H9 (cell line): ENCODE data around the gene DMD. TPM values are rescaled to one million over a fixed set of nuclear protein-coding genes. Genes with fewer than 3 reads are reported as not detected.

ENCODE experiments used
- DNase-seq: peaks from one replicate; pipeline ENCODE4 v3.0.0-alpha.2; 2017
- H2AFZ ChIP-seq: one replicate; pipeline ENCODE4 v1.6.1; 2013; ENCODE audit warnings: mild to moderate bottlenecking, low read length, control low read depth, moderate library complexity
- H2AK5ac ChIP-seq: 2 replicates; pipeline ENCODE4 v1.6.1; 2013; ENCODE audit warnings: low read length, control low read depth, mixed read lengths; ENCODE audit not compliant: insufficient read length
- H2BK120ac ChIP-seq: one replicate; pipeline ENCODE4 v1.6.1; 2013; ENCODE audit warnings: low read depth, mild to moderate bottlenecking, low read length, control low read depth, inconsistent platforms; ENCODE audit not compliant: poor library complexity, severe bottlenecking
- H2BK12ac ChIP-seq: 2 replicates; pipeline ENCODE4 v1.6.1; 2013; ENCODE audit warnings: low read length, control low read depth, mixed read lengths, low read depth; ENCODE audit not compliant: insufficient read length
- H2BK15ac ChIP-seq: 2 replicates; pipeline ENCODE4 v1.6.1; 2013; ENCODE audit warnings: low read depth, low read length, control low read depth
- H2BK20ac ChIP-seq: one replicate; pipeline ENCODE4 v1.6.1; 2013; ENCODE audit warnings: low read depth, mild to moderate bottlenecking, low read length, control low read depth, inconsistent platforms; ENCODE audit not compliant: poor library complexity, severe bottlenecking
- H2BK5ac ChIP-seq: 2 replicates; pipeline ENCODE4 v1.6.1; 2013; ENCODE audit warnings: low read length, control low read depth, mixed read lengths; ENCODE audit not compliant: insufficient read length
- H3K14ac ChIP-seq: 2 replicates; pipeline ENCODE4 v1.6.1; 2013; ENCODE audit warnings: low read length, control low read depth; ENCODE audit not compliant: insufficient read depth
- H3K18ac ChIP-seq: 2 replicates; pipeline ENCODE4 v1.6.1; 2013; ENCODE audit warnings: low read depth, mild to moderate bottlenecking, mixed read lengths, low read length, control low read depth; ENCODE audit not compliant: insufficient read length
- H3K23ac ChIP-seq: 2 replicates; pipeline ENCODE4 v1.6.1; 2013; ENCODE audit warnings: low read length, control low read depth, mixed read lengths, low read depth; ENCODE audit not compliant: insufficient read length
- H3K23me2 ChIP-seq: 2 replicates; pipeline ENCODE4 v1.6.1; 2013; ENCODE audit warnings: low read depth, mild to moderate bottlenecking, mixed read lengths, low read length, control low read depth; ENCODE audit not compliant: insufficient read length, poor library complexity, severe bottlenecking
- H3K27ac ChIP-seq: 2 replicates; pipeline ENCODE4 v1.5.1; 2013; ENCODE audit warnings: low read length, control low read depth, mixed read lengths, low read depth; ENCODE audit not compliant: insufficient read length
- H3K27me3 ChIP-seq: 2 replicates; pipeline ENCODE4 v1.6.1; 2013; ENCODE audit warnings: low read length, control low read depth, inconsistent platforms; ENCODE audit not compliant: insufficient read depth
- H3K4ac ChIP-seq: 2 replicates; pipeline ENCODE4 v1.6.1; 2013; ENCODE audit warnings: low read depth, mild to moderate bottlenecking, control low read depth, inconsistent platforms, low read length, moderate library complexity
- H3K4me1 ChIP-seq: 2 replicates; pipeline ENCODE4 v1.6.1; 2013; ENCODE audit warnings: low read length, control low read depth, inconsistent platforms; ENCODE audit not compliant: insufficient read depth
- H3K4me2 ChIP-seq: 2 replicates; pipeline ENCODE4 v1.6.1; 2013; ENCODE audit warnings: low read length, control low read depth, mixed read lengths; ENCODE audit not compliant: insufficient read length, insufficient read depth
- H3K56ac ChIP-seq: 2 replicates; pipeline ENCODE4 v1.6.1; 2013; ENCODE audit warnings: low read depth, mild to moderate bottlenecking, mixed read lengths, low read length, control low read depth; ENCODE audit not compliant: insufficient read length
- H3K79me1 ChIP-seq: 2 replicates; pipeline ENCODE4 v1.6.1; 2013; ENCODE audit warnings: low read depth, mild to moderate bottlenecking, moderate library complexity, low read length, control low read depth, inconsistent platforms; ENCODE audit not compliant: insufficient read depth, poor library complexity, severe bottlenecking
- H3K79me2 ChIP-seq: 2 replicates; pipeline ENCODE4 v1.6.1; 2013; ENCODE audit warnings: low read length, control low read depth, inconsistent platforms; ENCODE audit not compliant: insufficient read depth
- H3K9ac ChIP-seq: 2 replicates; pipeline ENCODE4 v1.6.1; 2013; ENCODE audit warnings: low read length, control low read depth, mixed read lengths; ENCODE audit not compliant: insufficient read length; ENCODE audit errors: extremely low read depth
- H3K9me3 ChIP-seq: one replicate; pipeline ENCODE4 v1.6.1; 2013; ENCODE audit warnings: low read depth, low read length, inconsistent platforms; ENCODE audit not compliant: control insufficient read depth
- H3T11ph ChIP-seq: one replicate; pipeline ENCODE4 v1.6.1; 2013; ENCODE audit warnings: mild to moderate bottlenecking, low read length, control low read depth, inconsistent platforms
- H4K20me1 ChIP-seq: one replicate; pipeline ENCODE4 v1.6.1; 2013; ENCODE audit not compliant: control insufficient read depth, insufficient read length, insufficient read depth
- H4K5ac ChIP-seq: 2 replicates; pipeline ENCODE4 v1.6.1; 2013; ENCODE audit warnings: low read depth, mild to moderate bottlenecking, mixed read lengths, low read length, control low read depth; ENCODE audit not compliant: insufficient read length
- H4K8ac ChIP-seq: replicated peaks from 2 replicates; pipeline ENCODE4 v1.6.1; 2013; ENCODE audit warnings: low read length, control low read depth, mixed read lengths, low read depth; ENCODE audit not compliant: insufficient read length
- H4K91ac ChIP-seq: 2 replicates; pipeline ENCODE4 v1.6.1; 2013; ENCODE audit warnings: low read depth, mild to moderate bottlenecking, moderate library complexity, mixed read lengths, low read length, control low read depth; ENCODE audit not compliant: insufficient read length
- H3K27ac Mint-ChIP-seq, 3 experiments: 2 replicates in 2 of 3; 3 replicates in 1 of 3; pipeline ENCODE4 v1.8.0; 2020 to 2021; ENCODE audit warnings: mixed read lengths in 3 of 3, mild to moderate bottlenecking in 1 of 3, moderate library complexity in 1 of 3
- H3K27me3 Mint-ChIP-seq: 2 replicates; pipeline ENCODE4 v1.8.0; 2021; ENCODE audit warnings: low read depth, mild to moderate bottlenecking, moderate library complexity, mixed read lengths
- H3K36me3 Mint-ChIP-seq, 3 experiments: 2 replicates in 2 of 3; 3 replicates in 1 of 3; pipeline ENCODE4 v1.8.0; 2020 to 2021; ENCODE audit warnings: low read depth in 3 of 3, mixed read lengths in 3 of 3; ENCODE audit not compliant: insufficient read depth in 1 of 3
- H3K4me1 Mint-ChIP-seq, 2 experiments: 2 replicates each; pipeline ENCODE4 v1.8.0; 2020; ENCODE audit warnings: mixed read lengths in 2 of 2
- H3K4me3 Mint-ChIP-seq, 2 experiments: 2 replicates in 1 of 2; 3 replicates in 1 of 2; pipeline ENCODE4 v1.8.0; 2020 to 2021; ENCODE audit warnings: mild to moderate bottlenecking in 2 of 2, mixed read lengths in 2 of 2, moderate library complexity in 1 of 2
- H3K9me3 Mint-ChIP-seq, 2 experiments: 2 replicates in 1 of 2; 3 replicates in 1 of 2; pipeline ENCODE4 v1.8.0; 2020; ENCODE audit warnings: mild to moderate bottlenecking in 2 of 2, mixed read lengths in 2 of 2, moderate library complexity in 1 of 2
- WGBS: extraction: QIAGEN DNeasy Blood & Tissue Kit; methylation state at CpG from one replicate; pipeline ENCODE4 v1.1.7; 2013; ENCODE audit warnings: missing lambda C conversion rate, low lambda C conversion rate, mixed read lengths; ENCODE audit not compliant: insufficient read length; ENCODE audit errors: extremely low coverage; 5-methylcytosine and 5-hydroxymethylcytosine counted together
- total RNA-seq: library from RNA; stranded (reverse); gene quantifications from 2 replicates; pipeline ENCODE4 v1.2.1, GENCODE V29; 2021
- TF ChIP-seq, protein P1 (sequence below): fragments of 200-600 bp; sonication (generic); conservative IDR thresholded peaks from 3 replicates; pipeline ENCODE4 v1.8.0; 2021; ENCODE audit warnings: antibody characterized with exemption, mild to moderate bottlenecking

The DMD gene
- total RNA-seq, 1 experiment from 2014 or later: 3.8 TPM

DNA sequence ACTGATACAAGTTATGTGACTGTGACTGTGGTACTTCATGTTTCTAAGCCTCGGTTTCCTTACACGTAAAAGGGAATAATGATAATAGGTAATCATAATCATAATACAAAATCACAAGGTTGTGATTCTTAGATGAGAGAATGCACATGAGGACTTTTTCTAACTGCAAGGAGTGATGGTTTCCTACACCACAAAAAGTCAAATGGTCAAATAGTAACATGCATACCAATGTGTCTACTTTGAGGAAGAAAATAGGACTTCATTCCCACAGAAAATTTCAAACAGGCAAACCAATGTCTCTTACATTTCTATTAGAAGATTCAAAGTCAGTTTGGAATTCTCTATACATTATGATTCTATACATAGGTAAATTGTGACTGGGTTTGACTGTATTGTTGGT lies 1770.8 kb downstream of the DMD start:
- H2BK12ac ChIP-seq: no peak overlapping the region
- no peaks in the 10 kb centered on the region for H3K4me1 ChIP-seq
- H3K36me3 Mint-ChIP-seq: no peaks in the 10 kb centered on the region

More for the DNA sequence above, 1770.8 kb downstream of the DMD start:
- no peak overlapping the region for H2BK120ac ChIP-seq
- H2BK15ac ChIP-seq: no peak overlapping the region
- H4K8ac ChIP-seq: no peak overlapping the region
- no peak overlapping the region for H3K23ac ChIP-seq
- no peak overlapping the region for H3K4me3 Mint-ChIP-seq
- H3K27ac ChIP-seq: no peak overlapping the region
- no peak overlapping the region for H4K5ac ChIP-seq
- no peak overlapping the region for H3K27ac Mint-ChIP-seq
- H3K14ac ChIP-seq: no peak overlapping the region
- H2AK5ac ChIP-seq: no peak overlapping the region
- no CpG with 5 or more reads among the region's 2 CpGs for WGBS
- H3K9ac ChIP-seq: no peak overlapping the region
- H3K27me3 Mint-ChIP-seq: no peaks in the 10 kb centered on the region
- peaks cover 11 to 15% of the 10 kb centered on the region in 2 experiments for H3K4me1 Mint-ChIP-seq
- H3K4me2 ChIP-seq: no peak overlapping the region
- no peak overlapping the region for H4K91ac ChIP-seq
- H3K79me1 ChIP-seq: no peaks in the 10 kb centered on the region
- H3K79me2 ChIP-seq: no peaks in the 10 kb centered on the region
- H3K9me3 Mint-ChIP-seq: peaks cover 41 to 44% of the 10 kb centered on the region in 2 experiments
- H2BK20ac ChIP-seq: no peak overlapping the region
- H3K56ac ChIP-seq: no peak overlapping the region
- H3K23me2 ChIP-seq: no peaks in the 10 kb centered on the region
- no peak overlapping the region for H2AFZ ChIP-seq
- H3K18ac ChIP-seq: no peak overlapping the region
- no peak overlapping the region for H2BK5ac ChIP-seq
- TF ChIP-seq, protein P1, sequence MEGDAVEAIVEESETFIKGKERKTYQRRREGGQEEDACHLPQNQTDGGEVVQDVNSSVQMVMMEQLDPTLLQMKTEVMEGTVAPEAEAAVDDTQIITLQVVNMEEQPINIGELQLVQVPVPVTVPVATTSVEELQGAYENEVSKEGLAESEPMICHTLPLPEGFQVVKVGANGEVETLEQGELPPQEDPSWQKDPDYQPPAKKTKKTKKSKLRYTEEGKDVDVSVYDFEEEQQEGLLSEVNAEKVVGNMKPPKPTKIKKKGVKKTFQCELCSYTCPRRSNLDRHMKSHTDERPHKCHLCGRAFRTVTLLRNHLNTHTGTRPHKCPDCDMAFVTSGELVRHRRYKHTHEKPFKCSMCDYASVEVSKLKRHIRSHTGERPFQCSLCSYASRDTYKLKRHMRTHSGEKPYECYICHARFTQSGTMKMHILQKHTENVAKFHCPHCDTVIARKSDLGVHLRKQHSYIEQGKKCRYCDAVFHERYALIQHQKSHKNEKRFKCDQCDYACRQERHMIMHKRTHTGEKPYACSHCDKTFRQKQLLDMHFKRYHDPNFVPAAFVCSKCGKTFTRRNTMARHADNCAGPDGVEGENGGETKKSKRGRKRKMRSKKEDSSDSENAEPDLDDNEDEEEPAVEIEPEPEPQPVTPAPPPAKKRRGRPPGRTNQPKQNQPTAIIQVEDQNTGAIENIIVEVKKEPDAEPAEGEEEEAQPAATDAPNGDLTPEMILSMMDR: no peak
- no peaks in the 10 kb centered on the region for H3K27me3 ChIP-seq
- H3K4ac ChIP-seq: no peak overlapping the region
- H4K20me1 ChIP-seq: no peaks in the 10 kb centered on the region
- no peak overlapping the region for H3T11ph ChIP-seq
- no peaks in the 10 kb centered on the region for H3K9me3 ChIP-seq
- no peak for DNase-seq
